Measurements from ENCODE around the gene TEKTIP1. TPM values are rescaled to one million over a fixed set of nuclear protein-coding genes. Genes with fewer than 3 reads are reported as not detected.

The TEKTIP1 gene
- total RNA-seq, 1 donor = not detected

DNA sequence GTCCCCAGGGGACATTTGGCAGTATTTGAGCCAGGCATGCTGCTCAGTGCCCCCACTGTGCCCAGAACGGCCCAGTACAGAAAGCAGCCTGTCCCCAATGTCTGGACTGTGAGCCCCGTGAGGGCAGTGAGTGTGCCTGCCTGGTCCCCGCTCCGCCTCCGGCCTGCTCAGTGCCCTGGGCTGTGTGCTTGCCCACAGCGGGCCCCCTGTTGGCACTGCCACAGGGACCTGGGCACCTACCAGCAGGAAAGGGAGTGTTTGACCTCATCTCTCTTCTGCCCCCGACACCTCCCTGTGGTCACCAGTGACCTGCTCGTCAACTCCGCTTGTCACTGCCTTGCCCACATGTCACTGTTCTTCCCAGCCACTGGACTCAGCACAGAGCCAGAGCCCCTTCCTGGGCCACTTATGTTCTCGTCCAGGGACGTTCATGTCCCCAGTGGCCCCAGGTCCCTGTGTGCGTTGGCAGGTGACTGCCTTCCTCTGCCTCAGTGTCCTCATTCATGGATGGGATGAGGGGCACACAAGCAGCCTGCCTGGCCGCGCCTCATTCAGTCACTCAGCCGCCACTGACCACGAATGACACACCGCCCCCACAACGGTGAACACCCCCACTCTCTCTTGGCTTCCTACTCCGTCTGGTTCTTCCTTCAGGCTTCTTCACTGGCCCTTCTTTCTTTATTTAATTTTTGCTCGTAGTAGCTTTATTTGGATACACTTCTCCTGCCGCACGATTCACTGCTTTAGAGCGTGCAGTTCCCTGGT, 30.0 kb upstream of the TEKTIP1 start:
- no peak for DNase-seq (ENCODE audit: low read depth)
- H3K4me3 ChIP-seq (ENCODE audit: low read depth, low read length) = no peak overlapping the region
- TF ChIP-seq, protein P1, sequence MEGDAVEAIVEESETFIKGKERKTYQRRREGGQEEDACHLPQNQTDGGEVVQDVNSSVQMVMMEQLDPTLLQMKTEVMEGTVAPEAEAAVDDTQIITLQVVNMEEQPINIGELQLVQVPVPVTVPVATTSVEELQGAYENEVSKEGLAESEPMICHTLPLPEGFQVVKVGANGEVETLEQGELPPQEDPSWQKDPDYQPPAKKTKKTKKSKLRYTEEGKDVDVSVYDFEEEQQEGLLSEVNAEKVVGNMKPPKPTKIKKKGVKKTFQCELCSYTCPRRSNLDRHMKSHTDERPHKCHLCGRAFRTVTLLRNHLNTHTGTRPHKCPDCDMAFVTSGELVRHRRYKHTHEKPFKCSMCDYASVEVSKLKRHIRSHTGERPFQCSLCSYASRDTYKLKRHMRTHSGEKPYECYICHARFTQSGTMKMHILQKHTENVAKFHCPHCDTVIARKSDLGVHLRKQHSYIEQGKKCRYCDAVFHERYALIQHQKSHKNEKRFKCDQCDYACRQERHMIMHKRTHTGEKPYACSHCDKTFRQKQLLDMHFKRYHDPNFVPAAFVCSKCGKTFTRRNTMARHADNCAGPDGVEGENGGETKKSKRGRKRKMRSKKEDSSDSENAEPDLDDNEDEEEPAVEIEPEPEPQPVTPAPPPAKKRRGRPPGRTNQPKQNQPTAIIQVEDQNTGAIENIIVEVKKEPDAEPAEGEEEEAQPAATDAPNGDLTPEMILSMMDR (IDR thresholded peaks at IDR 0.05; ENCODE audit: insufficient read depth, low read depth, low read length) = no peak

DNA sequence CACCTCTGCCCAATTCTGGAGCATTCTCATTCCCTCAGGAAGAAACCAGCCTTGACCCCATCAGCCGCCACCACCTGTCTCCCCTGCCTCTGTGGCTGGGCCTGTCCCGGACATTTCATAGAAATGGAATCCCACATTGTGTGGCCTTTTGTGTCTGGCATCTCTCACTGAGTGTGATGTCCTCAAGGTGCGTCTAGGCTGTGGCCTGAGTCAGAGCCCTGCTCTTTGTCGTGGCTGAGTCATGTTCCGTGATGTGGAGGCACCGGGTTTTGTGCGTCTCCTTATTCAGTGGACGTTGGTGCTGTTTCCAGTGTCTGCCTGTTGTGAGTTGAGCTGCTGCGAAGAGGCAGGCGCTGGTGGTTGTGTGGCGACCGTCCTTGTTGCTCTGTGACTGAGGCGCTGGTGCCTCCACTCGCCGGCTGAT, 29.4 kb upstream of the TEKTIP1 start:
- DNase-seq (ENCODE audit: low read depth) = peak; percentile 57
- TF ChIP-seq, protein P1 (IDR thresholded peaks at IDR 0.05; ENCODE audit: insufficient read depth, low read depth, low read length) = no peak
- no peak overlapping the region for H3K4me3 ChIP-seq (ENCODE audit: low read depth, low read length)

DNA sequence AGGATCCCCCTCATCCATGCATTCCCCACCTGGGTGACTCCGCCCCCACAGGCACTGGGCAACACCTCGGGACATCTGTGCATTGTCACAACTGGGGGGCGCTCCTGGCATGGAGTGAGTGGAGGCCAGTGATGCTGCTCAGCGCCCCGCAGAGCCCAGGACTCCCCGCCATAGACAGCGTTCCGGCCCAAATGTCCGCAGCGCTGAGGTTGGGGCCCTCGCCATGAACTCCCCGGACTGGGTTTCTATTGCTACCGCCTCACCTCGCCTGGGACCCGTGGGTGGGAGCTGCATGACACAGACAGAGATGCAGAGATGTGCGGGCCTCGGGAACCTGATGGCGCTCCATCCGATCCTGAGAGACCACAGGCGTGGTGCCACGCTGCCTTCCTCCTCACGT, 28.2 kb upstream of the TEKTIP1 start:
- no peak overlapping the region for H3K4me3 ChIP-seq (ENCODE audit: low read depth, low read length)
- TF ChIP-seq, protein P1 (IDR thresholded peaks at IDR 0.05; ENCODE audit: insufficient read depth, low read depth, low read length) = no peak
- DNase-seq (ENCODE audit: low read depth) = no peak

DNA sequence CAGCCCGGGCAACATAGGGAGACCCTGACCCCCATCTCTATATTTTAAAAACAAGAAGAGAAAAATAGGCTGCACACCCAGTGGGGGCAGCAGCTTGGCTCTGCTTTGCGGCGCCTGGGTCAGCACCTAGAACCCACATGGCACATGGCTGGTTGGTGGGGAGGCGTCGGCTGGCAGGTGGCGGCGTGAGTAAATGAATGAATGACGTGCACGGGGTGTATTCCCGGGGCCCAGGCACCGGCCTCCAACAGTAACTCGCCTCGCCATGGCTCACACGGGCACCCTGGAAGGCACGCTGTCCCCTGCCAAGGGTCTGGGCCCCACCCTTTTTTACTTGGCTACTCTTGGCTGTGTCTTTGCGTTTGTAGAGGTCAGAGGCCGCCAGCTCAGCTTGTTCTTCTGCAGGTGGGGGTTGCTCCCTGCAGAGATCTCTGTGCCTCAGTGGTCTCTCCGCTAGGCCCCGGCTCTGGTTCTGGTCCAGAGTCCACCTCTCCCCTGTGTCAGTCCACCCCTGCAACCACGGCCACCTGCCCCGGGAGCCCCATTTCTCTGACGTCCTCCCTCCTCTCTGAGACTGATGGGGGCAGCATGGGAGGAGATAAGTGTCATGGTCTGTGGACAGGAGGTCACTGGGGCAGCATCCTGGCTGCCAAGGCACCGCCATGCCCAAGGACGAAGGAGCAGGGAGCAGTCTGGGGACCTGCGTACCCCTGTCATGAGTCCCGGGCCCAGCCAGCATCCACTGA, 27.3 kb upstream of the TEKTIP1 start:
- no peak for DNase-seq (ENCODE audit: low read depth)
- TF ChIP-seq, protein P1 (IDR thresholded peaks at IDR 0.05; ENCODE audit: insufficient read depth, low read depth, low read length) = no peak
- H3K4me3 ChIP-seq (ENCODE audit: low read depth, low read length) = no peak overlapping the region

DNA sequence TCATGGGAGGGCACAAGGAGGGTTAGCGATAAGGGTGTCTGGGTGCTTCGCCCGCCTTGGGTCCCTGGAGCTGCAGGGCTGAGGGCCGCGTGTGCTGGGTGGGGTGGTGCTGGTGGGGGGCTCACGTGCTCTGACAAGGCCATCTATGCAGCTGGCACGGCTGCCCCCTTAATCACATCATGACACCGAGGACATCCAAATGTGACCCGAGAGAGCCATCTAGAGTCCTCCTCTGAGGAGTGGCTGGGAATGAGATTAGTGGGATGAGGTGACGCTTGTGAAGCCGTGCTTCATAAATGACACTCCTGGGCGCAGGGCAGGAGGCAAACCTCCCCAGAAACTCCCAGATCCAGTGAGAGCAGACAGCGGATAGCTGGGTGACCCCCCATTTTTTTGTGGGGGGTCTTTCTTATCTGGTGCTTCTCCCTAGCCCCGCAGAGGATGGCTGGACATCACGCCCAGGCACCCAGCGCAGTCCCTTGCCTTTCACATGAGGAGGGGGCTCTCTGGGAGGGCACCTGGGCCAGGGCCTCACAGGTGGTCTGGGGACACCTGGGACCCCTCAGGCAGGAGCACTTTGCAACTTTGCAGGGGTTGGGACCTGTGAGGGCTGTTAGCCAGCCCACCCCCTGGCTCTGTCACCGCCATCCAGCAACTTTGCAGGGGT, 26.3 kb upstream of the TEKTIP1 start:
- no peak overlapping the region for H3K4me3 ChIP-seq (ENCODE audit: low read depth, low read length)
- TF ChIP-seq, protein P1 (IDR thresholded peaks at IDR 0.05; ENCODE audit: insufficient read depth, low read depth, low read length) = no peak
- DNase-seq (ENCODE audit: low read depth) = no peak

DNA sequence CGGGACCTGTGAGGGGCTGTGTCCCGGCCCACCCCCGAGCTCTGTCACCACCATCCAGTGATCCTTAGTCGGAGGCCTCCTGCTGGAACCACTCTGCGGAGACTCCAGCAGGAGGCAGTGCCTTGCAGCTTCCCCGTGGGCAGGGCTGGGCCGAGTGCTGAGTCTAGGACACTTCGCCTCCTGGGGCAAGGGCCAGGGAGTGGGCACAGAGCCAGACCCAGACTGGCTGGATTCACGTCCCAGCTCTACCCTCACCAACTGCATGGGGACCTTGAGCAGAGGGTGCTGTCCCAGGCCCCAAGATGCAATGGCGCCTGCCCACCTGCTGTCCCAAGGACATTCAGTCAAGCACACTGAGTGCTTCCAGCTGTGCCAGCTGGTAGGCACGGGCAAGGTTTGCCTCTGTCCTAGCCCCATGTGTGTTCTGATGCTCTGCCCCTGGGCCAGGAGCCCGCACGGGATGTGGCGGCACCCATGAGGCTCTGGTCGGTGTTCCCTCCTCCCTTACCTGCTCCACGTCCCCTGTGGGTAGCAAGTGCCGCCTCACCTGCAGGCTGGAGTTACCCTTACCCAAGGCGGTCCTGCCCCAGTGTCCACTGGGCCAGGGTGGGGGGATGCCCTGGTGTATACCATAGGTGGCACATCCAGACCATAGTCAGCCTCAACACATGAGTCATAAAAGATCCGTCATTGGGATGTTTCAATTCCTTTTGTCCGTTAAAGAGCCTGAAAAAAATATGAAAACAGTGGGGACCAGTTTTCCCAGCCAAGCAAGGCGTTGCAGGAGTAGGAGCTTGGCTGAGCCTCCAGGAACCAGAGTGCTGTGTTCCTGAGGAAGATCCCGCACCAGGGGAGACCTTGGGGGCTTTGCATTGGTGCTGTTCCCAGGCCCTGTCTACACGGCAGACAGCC, 25.5 kb upstream of the TEKTIP1 start:
- TF ChIP-seq, protein P1 (IDR thresholded peaks at IDR 0.05; ENCODE audit: insufficient read depth, low read depth, low read length) = no peak
- H3K4me3 ChIP-seq (ENCODE audit: low read depth, low read length) = no peak overlapping the region
- DNase-seq (ENCODE audit: low read depth) = no peak
